HCT116 (cell line): ENCODE measurements around the gene GRB10. TPM values are rescaled to one million over a fixed set of nuclear protein-coding genes. Genes with fewer than 3 reads are reported as not detected.
A peak's percentile ranks its signal among the peaks of the same experiment; 100 is the strongest.

ENCODE experiments used
- ATAC-seq: fragments of 200-7000 bp; cut with Tn5 transposase; 2 replicates; pipeline ENCODE4 v1.9.1; 2020; ENCODE audit warnings: mild to moderate bottlenecking, moderate library complexity
- BruUV-seq: library from RNA; stranded (reverse); fragments of 400-500 nt; replicated peaks from 2 replicates; lab custom pipeline; 2021; lab: Mats Ljungman, UMichigan
- CTCF ChIA-PET: fragments of 300-600 bp; sonication (Branson Sonifier 250); formaldehyde crosslinking; loops from one replicate; lab custom pipeline; 2021; ENCODE audit warnings: antibody characterized with exemption; lab: Charles Lee
- POLR2A ChIA-PET: fragments of 300-600, 350-600 bp; sonication (Branson Sonifier 250); formaldehyde crosslinking; loops from one replicate; lab custom pipeline; 2021; ENCODE audit warnings: antibody characterized with exemption; lab: Charles Lee
- RAD21 ChIA-PET, 2 experiments: fragments of 300-600 bp; sonication (Branson Sonifier 250); formaldehyde crosslinking; loops; one replicate each; lab custom pipeline; 2023; ENCODE audit warnings: low total read pairs in 2 of 2; ENCODE audit not compliant: uncharacterized antibody in 2 of 2, unreplicated experiment in 2 of 2, low non-redundant PET in 1 of 2; lab: Charles Lee
- DNase-seq: peaks from one replicate; pipeline ENCODE4 v3.0.0-alpha.2; 2010; ENCODE audit warnings: low read depth, low spot score
- H2AFZ ChIP-seq: fragments of 200-600 bp; shearing (Covaris generic), sonication (generic); 2 replicates; pipeline ENCODE4 v1.6.1; 2017; ENCODE audit warnings: low read depth, mixed run types, mixed read lengths, antibody characterized with exemption, low read length; ENCODE audit not compliant: poor library complexity, severe bottlenecking
- H3K27ac ChIP-seq: 2 replicates; pipeline ENCODE4 v1.5.1; 2012; ENCODE audit warnings: low read depth, low read length
- H3K27me3 ChIP-seq: fragments of 200-600 bp; sonication (generic); 2 replicates; pipeline ENCODE4 v1.6.1; 2016; ENCODE audit warnings: mixed run types, low read length, mixed read lengths; ENCODE audit not compliant: insufficient read depth
- H3K36me3 ChIP-seq, 2 experiments: fragments of 200-500 bp in 1 of 2; fragments of 200-600 bp in 1 of 2; sonication (Bioruptor generic) in 1 of 2; sonication (generic) in 1 of 2; 2 replicates each; pipeline versions ENCODE4 v1.5.1 to v1.6.1; 2014 to 2016; ENCODE audit warnings: low read length in 2 of 2, inconsistent platforms in 1 of 2, mixed read lengths in 1 of 2, mixed run types in 1 of 2; ENCODE audit not compliant: insufficient read depth in 2 of 2, control insufficient read depth in 1 of 2
- H3K4me1 ChIP-seq, 2 experiments: fragments of 200-600 bp in 1 of 2; sonication (generic) in 1 of 2; 2 replicates each; pipeline versions ENCODE4 v1.5.1 to v1.6.1; 2012 to 2017; ENCODE audit warnings: low read length in 2 of 2, inconsistent platforms in 1 of 2, mild to moderate bottlenecking in 1 of 2, mixed read lengths in 1 of 2, mixed run types in 1 of 2, moderate library complexity in 1 of 2; ENCODE audit not compliant: insufficient read depth in 2 of 2, control insufficient read depth in 1 of 2
- H3K4me2 ChIP-seq: fragments of 200-600 bp; sonication (generic); 2 replicates; pipeline ENCODE4 v1.6.1; 2017; ENCODE audit warnings: mixed run types, low read length, mixed read lengths
- H3K4me3 ChIP-seq, 2 experiments: fragments of 200-600 bp in 1 of 2; sonication (generic) in 1 of 2; replicated peaks in 1 of 2; 2 replicates each; pipeline ENCODE4 v1.5.1; 2011 to 2016; ENCODE audit warnings: low read length in 2 of 2, control low read depth in 1 of 2, low read depth in 1 of 2, mild to moderate bottlenecking in 1 of 2, mixed read lengths in 1 of 2, mixed run types in 1 of 2
- H3K79me2 ChIP-seq: fragments of 200-600 bp; sonication (generic); 2 replicates; pipeline ENCODE4 v1.6.1; 2017; ENCODE audit warnings: mild to moderate bottlenecking, mixed run types, low read length, moderate library complexity, mixed read lengths; ENCODE audit not compliant: insufficient read depth
- H3K9ac ChIP-seq: fragments of 200-600 bp; sonication (generic); 2 replicates; pipeline ENCODE4 v1.6.1; 2016; ENCODE audit warnings: low read length, mixed read lengths
- H3K9me2 ChIP-seq: fragments of 200-600 bp; sonication (generic), shearing (Covaris generic); 2 replicates; pipeline ENCODE4 v1.6.1; 2017; ENCODE audit warnings: mixed run types, mild to moderate bottlenecking, moderate library complexity; ENCODE audit not compliant: insufficient read depth
- H3K9me3 ChIP-seq, 2 experiments: fragments of 200-500 bp in 1 of 2; fragments of 200-600 bp in 1 of 2; sonication (Bioruptor generic) in 1 of 2; sonication (generic) in 1 of 2; 2 replicates each; pipeline ENCODE4 v1.6.1; 2014 to 2017; ENCODE audit warnings: low read length in 2 of 2, mixed read lengths in 2 of 2, inconsistent platforms in 1 of 2, low read depth in 1 of 2, mild to moderate bottlenecking in 1 of 2, mixed run types in 1 of 2, moderate library complexity in 1 of 2; ENCODE audit not compliant: control insufficient read depth in 1 of 2, insufficient read depth in 1 of 2
- H4K20me1 ChIP-seq: fragments of 200-600 bp; sonication (generic), shearing (Covaris generic); 2 replicates; pipeline ENCODE4 v1.6.1; 2017; ENCODE audit warnings: mixed run types, mild to moderate bottlenecking, moderate library complexity; ENCODE audit not compliant: insufficient read depth
- CBX3 ChIP-seq: IDR thresholded peaks from 2 replicates; pipeline ENCODE4 v1.6.1; 2012; ENCODE audit warnings: low read depth
- CTCF ChIP-seq, 3 experiments: fragments of 200-600 bp in 1 of 3; sonication (generic) in 1 of 3; IDR thresholded peaks in 2 of 3; conservative IDR thresholded peaks in 1 of 3; 2 replicates each; pipeline ENCODE4 v1.5.1; 2012 to 2017; ENCODE audit warnings: low read depth in 2 of 3, low read length in 2 of 3, antibody characterized with exemption in 1 of 3, borderline replicate concordance in 1 of 3, control low read depth in 1 of 3, mild to moderate bottlenecking in 1 of 3, mixed read lengths in 1 of 3, mixed run types in 1 of 3, moderate library complexity in 1 of 3; ENCODE audit not compliant: insufficient read depth in 1 of 3
- ELF1 ChIP-seq: IDR thresholded peaks from 2 replicates; pipeline ENCODE4 v1.6.1; 2012; ENCODE audit warnings: low read depth, borderline replicate concordance
- EZH2 ChIP-seq: fragments of 200-600 bp; sonication (generic); IDR thresholded peaks from 2 replicates; pipeline ENCODE4 v1.6.1; 2017; ENCODE audit warnings: antibody characterized with exemption, mixed run types
- POLR2A ChIP-seq: IDR thresholded peaks from 2 replicates; pipeline ENCODE4 v1.7.0; 2011; ENCODE audit warnings: borderline replicate concordance; ENCODE audit not compliant: insufficient read depth, insufficient read length; ENCODE audit errors: extremely low read depth
- POLR2AphosphoS5 ChIP-seq: IDR thresholded peaks from 2 replicates; pipeline ENCODE4 v1.6.1; 2011; ENCODE audit warnings: mild to moderate bottlenecking, low read depth, low read length, moderate library complexity
- SP1 ChIP-seq: IDR thresholded peaks from 2 replicates; pipeline ENCODE4 v1.6.1; 2012; ENCODE audit warnings: low read depth
- ZFX ChIP-seq: fragments of 450-650 bp; IDR thresholded peaks from 2 replicates; pipeline ENCODE4 v1.6.1; 2017
- intact Hi-C: fragments of 100-400 bp; cut with micrococcal nuclease; formaldehyde crosslinking; loops from 2 replicates; pipeline ENCODE4 v1.10.0; 2022
- total RNA-seq: library from RNA; stranded (reverse); gene quantifications from one replicate; pipeline ENCODE4 v1.2.1, GENCODE V29; 2021; ENCODE audit not compliant: unreplicated experiment
- TF ChIP-seq, protein P1 (sequence below): IDR thresholded peaks from 2 replicates; pipeline ENCODE4 v1.6.1; 2011; ENCODE audit warnings: mild to moderate bottlenecking, low read length, moderate library complexity; ENCODE audit not compliant: insufficient replicate concordance; ENCODE audit errors: extremely low read depth
- TF ChIP-seq, protein P2 (sequence below): IDR thresholded peaks from 2 replicates; pipeline ENCODE4 v1.6.1; 2012

Gene GRB10
- total RNA-seq, 1 experiment from 2014 or later: 37.3 TPM

DNA sequence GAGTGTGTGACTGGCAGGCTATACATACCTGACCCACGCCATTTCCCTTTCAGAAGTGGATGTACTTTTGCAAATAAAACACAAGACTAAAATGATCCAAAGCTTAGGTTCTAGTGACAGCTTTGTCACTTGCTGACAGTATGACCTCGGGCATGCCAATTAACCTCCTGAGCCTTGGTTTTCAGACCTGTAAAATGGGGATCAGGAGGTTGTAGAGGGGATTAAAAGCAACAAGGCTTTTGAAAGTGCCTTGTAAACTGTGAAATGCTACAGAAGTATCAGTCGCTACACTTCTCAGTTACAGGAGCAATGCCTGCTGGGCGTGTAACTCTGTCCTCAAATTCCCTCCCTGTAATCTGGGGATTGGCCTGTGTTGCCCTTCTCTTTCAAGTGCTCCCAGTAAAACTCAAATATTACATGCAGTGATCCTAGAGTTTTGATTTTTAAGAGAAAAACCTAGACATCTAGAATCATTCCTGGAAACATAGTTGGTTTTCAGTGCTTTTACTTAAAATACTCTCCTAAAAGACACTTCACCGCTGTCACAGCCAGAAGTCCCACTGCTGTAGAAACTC, 8.8 kb upstream of the GRB10 start:
- Histone ChIP-seq H2AFZ (no peak overlapping the region), H3K27ac (no peak overlapping the region), H3K4me3 (peak overlapping the region in 1 of 2 experiments; percentile 56; a peak in 2 of 4 replicates), H3K9me2 (no peaks in the 10 kb centered on the region), H3K36me3 (no peaks in the 10 kb centered on the region), H3K9me3 (no peaks in the 10 kb centered on the region; a peak in 1 of 4 replicates), H3K4me2 (peak overlapping the region; percentile 76), H4K20me1 (no peaks in the 10 kb centered on the region), H3K27me3 (peaks cover 8% of the 10 kb centered on the region; the same call in 1 of the 2 replicates), H3K9ac (no peak overlapping the region), H3K4me1 (peaks cover 11 to 13% of the 10 kb centered on the region in 2 experiments; a peak in 3 of 4 replicates), H3K79me2 (no peaks in the 10 kb centered on the region; the same call in 1 of the 2 replicates)
- POLR2A ChIA-PET: interaction anchor here (0.7 kb wide), 1 partner anchor 365 kb away, joined by 3 read pairs; no protein-coding TSS in a partner anchor
- RAD21 ChIA-PET: no interaction called here
- BruUV-seq: no TSS peak
- intact Hi-C loops: loop anchor here (5.0 to 10.0 kb wide), 2 partner anchors 276 to 373 kb away; no protein-coding TSS in a partner anchor
- CTCF ChIA-PET: no interaction called here
- DNase-seq (no peak), ATAC-seq (no peak)
- TF ChIP-seq ELF1 (no peak), POLR2AphosphoS5 (no peak), ZFX (no peak), SP1 (no peak), CBX3 (no peak), EZH2 (no peak), POLR2A (no peak), CTCF (IDR thresholded peaks at IDR 0.05 in 2 of 3, conservative IDR thresholded peaks at IDR 0.05 in 1 of 3; ENCODE audit: borderline replicate concordance in 1 of 3, insufficient read depth in 1 of 3, low read depth in 2 of 3, low read length in 2 of 3) (no peak)
- TF ChIP-seq, protein P1, sequence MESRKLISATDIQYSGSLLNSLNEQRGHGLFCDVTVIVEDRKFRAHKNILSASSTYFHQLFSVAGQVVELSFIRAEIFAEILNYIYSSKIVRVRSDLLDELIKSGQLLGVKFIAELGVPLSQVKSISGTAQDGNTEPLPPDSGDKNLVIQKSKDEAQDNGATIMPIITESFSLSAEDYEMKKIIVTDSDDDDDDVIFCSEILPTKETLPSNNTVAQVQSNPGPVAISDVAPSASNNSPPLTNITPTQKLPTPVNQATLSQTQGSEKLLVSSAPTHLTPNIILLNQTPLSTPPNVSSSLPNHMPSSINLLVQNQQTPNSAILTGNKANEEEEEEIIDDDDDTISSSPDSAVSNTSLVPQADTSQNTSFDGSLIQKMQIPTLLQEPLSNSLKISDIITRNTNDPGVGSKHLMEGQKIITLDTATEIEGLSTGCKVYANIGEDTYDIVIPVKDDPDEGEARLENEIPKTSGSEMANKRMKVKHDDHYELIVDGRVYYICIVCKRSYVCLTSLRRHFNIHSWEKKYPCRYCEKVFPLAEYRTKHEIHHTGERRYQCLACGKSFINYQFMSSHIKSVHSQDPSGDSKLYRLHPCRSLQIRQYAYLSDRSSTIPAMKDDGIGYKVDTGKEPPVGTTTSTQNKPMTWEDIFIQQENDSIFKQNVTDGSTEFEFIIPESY: no peak
- TF ChIP-seq, protein P2, sequence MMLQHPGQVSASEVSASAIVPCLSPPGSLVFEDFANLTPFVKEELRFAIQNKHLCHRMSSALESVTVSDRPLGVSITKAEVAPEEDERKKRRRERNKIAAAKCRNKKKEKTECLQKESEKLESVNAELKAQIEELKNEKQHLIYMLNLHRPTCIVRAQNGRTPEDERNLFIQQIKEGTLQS: no peak
